GM19035 (cell line): Measurements from ENCODE around the gene SELPLG.
A peak's percentile ranks its signal among the peaks of the same experiment; 100 is the strongest.
"Not testable (repeated sequence)": the region's sequence is repeated elsewhere in the genome, so short reads cannot be mapped to it uniquely, and the experiment has no call there.

Source experiments
- ATAC-seq: cut with Tn5 transposase; IDR thresholded peaks from one replicate; pipeline ENCODE4 v1.9.1; 2021; ENCODE audit not compliant: unreplicated experiment

The SELPLG gene

DNA sequence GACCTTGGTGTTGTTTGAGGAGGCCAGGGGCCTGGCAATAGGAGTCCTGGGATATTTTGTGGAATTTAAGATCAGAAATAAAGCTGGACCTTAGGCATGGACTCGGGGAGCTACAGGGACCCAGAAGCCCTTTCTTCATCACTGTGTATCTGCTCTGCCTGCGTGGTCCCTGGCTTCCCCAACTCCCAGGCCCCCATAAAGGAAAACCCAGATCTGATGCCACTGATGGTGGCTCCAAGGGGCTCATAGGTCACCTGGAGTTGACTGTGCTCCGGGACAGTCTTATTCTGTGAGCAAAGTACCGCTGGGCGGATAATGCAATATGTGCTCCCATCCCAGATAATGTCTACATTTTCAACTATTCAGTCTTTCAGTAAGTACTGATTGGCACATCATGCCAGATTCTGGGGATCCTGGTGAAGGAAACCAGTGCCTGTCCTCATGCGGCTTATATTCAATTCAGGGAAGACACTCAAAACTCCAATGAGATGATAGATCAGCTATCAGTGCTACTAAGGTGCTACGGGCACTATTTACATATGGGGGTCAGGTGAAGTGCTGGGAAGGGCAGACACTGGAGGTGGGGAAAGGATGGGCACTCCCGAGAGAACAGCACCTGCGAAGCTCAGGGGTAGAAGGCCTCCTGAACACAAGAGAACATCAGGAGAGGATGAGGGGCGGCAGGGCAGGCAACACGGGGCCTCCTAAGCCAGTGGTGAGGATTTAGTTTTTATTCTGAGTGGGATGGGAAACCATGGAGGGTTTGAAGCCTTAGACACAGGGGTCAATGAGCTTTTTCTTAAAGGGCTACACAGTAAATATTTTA is 5.5 kb upstream of the SELPLG start:
- ATAC-seq = no peak

GRCh38 chr12:108638141-108638827 is 4.6 kb upstream of the SELPLG start:
- ATAC-seq = no peak

DNA sequence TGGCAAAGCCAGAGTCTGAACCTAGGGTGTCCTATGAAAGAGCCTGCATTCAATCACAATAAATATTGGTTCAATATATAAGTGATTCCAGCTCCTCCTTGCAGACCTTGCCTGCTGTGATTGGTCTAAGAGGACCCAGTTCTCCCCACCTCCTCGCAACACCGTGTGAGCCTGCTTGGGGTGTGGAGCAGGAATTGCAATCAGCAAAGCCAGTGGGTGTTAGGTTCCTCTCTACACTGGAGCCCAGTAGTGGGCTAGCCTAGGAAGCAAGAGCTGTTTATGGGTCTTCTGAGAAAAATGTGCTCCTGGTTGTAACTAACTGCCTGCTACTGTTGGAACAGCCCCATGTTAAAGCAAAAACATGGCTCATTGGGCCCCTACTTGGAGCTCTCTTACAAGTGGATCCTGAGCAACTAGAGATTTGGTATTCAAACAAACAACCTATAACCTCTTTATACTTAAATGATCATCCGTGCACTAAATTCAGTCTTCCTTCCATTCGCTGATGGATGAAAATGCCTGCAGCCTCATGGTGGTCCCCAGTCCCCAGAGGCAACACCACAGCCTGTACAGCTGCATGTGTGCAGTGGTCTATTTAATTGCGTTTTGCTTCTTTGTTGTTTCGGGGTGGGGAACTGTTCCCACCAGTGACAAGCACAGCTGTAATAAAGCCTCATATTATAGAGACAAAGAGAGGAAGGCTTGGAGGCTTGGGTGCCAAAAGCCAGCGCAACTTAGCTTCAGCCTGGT is 3.7 kb upstream of the SELPLG start:
- ATAC-seq = no peak

DNA sequence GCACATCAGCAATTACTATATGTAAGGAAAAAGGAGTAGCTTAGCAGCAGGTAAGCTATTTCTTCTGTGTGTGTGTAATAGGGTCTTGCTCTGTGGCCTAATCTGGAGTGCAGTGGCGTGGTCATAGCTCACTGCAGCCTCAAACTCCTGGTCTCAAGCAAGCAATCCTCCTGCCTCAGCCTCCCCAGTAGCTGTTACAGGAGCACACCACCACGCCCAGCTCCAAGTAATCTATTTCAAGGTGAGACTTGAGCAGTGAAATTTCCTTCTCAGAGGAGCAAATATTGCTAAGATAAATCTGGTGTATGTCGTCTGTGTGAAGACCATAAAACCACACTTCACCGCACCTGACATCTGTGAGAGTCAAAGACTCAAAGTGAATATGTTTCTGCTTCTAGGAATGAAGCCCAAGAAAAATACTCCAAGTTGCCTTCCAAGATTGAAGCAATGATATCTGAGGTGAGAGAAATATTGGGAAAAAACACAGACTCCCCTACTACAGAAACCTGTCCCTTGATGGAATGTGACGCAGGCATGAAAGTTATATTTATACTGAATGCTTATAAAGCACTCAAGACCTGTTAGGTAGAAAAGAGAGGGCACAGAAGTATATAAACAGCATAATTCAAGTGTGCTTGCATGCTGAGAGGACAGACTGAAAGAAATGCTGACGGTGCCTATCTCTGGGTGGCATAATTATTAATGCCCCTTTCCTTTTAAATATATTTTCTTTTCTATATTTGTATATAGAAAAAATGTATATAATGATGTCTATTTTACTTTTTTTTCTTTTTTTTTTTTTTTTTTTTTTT is 2.5 kb upstream of the SELPLG start:
- ATAC-seq = no peak

- ATAC-seq = peak; percentile 53
These were observed 1.7 kb upstream of the SELPLG start for GRCh38 chr12:108635201-108635996.

GRCh38 chr12:108634341-108634751 is 652 bp upstream of the SELPLG start:
- ATAC-seq = no peak

- no peak for ATAC-seq
These were observed 587 bp downstream of the SELPLG start for GRCh38 chr12:108633081-108633533.

GRCh38 chr12:108631261-108631660 is 2.4 kb downstream of the SELPLG start:
- ATAC-seq = not testable (repeated sequence)

DNA sequence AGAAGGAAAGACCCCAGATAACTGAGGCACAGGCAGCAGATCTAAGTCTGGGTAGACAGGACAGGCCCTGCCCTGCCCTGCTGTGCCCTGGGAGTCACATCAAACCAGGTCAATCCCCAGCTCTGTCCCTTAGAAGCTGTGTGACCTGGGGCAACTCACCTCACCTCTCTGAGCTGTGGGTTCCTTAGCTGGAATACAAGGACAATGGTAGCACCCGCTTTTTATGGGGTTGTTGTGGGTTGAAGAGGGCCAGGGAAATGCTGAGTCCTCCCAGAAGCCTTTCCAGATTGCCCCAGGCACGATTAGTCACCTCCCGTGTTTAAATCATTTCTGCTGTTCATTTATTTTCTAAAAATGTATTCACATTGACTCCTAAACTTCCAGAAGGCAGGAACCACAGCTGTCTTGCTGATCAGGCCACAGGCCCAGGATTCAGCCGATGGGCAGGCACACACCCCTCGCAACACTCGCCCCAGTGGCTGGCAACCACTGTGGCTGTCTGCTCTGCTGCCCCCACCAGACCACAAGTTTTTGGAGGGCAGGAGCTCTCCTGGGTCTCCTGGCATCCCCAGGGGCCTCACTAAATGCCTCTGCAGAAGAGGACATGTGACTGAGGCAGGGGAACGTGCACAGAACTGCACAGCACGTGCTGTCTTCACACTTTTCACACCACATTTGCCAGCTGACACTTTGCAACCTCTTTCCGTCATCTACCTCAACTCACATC is 3.0 kb downstream of the SELPLG start:
- no peak for ATAC-seq

GRCh38 chr12:108629824-108630476 is 3.7 kb downstream of the SELPLG start:
- no peak for ATAC-seq

- no peak for ATAC-seq
These were observed 4.5 kb downstream of the SELPLG start for GRCh38 chr12:108629151-108629550.

DNA sequence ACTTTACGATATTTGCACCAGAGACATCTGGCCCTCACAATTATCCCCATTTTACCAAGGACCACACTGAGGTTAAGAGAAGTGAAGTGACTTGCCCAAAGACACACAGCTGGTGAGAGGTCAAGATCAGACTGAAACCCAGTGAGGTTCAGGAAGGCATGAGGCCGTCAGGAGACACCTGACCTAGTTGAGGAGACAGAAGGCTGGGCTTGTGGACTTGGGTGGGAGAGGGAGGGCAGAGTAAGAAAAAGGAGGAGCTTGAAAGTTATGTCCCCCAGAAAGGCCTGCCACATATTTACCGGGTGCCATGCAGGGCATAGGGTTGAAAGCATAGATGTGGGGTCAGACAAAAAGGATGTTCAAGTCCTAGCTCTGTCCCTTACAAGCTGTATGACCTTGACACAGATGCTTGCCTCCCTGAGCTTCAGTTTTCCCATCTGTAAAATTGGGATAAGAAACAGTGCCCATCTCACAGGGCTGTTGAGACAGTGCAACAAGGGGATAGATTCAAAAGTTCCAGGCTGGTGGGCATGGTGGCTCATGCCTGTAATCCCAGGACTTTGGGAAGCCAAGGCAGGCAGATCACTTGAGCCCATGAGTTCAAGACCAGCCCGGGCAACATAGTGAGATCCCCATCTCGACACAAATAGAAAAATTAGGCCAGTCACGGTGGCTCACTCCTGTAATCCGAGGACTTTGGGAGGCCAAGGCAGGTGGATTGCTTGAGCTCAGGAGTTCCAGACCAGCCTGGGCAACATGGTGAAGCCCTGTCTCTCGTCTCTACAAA is 6.4 kb downstream of the SELPLG start:
- no peak for ATAC-seq

DNA sequence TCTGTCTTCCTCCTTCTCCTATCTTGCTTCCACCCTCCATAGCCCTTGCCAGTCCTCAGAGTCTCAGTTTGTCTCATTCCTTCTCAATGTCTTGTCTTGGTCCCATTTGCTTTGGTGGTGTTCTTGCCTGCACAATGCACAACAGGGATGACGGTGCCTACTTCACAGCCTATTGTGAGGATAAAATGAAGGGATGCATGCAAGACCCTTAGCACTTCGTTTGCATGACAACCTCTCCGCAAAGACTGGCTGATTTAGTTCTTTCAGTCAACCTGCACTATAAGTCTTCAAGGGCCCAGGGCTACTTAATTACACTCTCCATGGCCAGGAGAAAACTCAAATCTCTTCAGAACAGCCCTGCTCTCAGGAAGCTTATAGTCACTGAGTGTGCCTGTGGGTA is 8.5 kb downstream of the SELPLG start:
- ATAC-seq = no peak

GRCh38 chr12:108623577-108623976 is 10.1 kb downstream of the SELPLG start:
- no peak for ATAC-seq

DNA sequence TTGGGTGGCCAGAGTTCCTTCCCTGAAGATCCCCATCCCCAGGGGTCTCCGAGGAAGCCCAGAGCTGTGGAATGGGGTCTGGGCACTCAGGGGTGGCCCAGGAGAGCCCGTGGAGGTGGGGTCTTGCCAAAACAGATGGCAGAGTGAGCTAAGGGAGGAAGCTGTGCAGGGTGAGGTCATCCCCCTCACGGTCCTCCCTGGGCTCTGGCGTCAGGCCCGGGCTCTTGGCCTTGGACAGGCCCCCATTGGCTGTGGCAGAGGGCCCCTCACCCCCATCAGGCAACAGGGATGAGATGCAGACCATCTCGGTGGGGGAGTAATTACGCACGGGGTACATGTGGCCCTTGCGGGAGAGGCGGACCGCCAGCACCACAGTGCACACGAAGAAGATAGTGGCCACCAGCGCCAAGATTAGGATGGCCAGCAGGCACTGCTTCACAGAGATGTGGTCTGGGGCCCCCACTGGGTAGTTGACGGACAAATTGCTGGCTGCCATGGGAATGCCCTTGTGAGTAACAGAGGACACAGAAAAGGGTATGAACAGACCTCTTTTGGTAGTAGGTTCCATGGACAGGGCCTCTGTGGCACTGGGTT is 10.7 kb downstream of the SELPLG start:
- no peak for ATAC-seq

GRCh38 chr12:108622421-108622820 is 11.3 kb downstream of the SELPLG start:
- ATAC-seq = no peak

DNA sequence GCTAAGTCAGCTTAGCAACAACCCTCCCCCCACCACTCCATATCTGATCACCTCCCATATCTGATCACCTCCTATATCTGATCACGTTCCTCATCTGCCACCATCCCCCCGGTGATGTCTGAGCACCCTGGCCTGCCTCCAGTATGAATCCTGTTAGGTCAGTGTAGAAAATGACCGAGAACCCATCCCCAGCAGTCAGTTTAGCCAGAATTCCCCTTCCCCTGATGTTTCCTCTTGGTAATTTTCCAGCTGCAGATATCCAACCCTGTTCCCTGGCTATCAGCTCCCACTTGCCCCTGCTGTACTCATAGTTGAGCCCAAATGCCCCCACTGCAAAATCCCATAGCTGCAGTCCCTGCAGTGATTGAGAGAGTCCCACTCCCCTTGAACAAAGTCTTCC is 12.5 kb downstream of the SELPLG start:
- ATAC-seq = no peak
